Fibroblast of skin of left quadriceps (primary cell): ENCODE data around the gene ESYT2.
"Not testable (repeated sequence)": the region's sequence is repeated elsewhere in the genome, so short reads cannot be mapped to it uniquely, and the experiment has no call there.

Source experiments
- DNase-seq, 2 experiments: peaks; one replicate each; pipeline ENCODE4 v3.0.0-alpha.2; 2013; ENCODE audit warnings: low read depth in 2 of 2

Gene ESYT2

GRCh38 chr7:158726277-158726807 is 103.0 kb downstream of the ESYT2 start:
- no peak for DNase-seq

GRCh38 chr7:158725506-158725800 is 103.9 kb downstream of the ESYT2 start:
- no peak for DNase-seq

GRCh38 chr7:158724658-158725505 is 104.4 kb downstream of the ESYT2 start:
- DNase-seq = no peak

GRCh38 chr7:158723714-158724385 is 105.5 kb downstream of the ESYT2 start:
- no peak for DNase-seq

GRCh38 chr7:158723266-158723665 is 106.0 kb downstream of the ESYT2 start:
- DNase-seq = no peak

GRCh38 chr7:158722574-158723237 is 106.6 kb downstream of the ESYT2 start:
- DNase-seq = no peak

GRCh38 chr7:158720112-158720511 is 109.2 kb downstream of the ESYT2 start:
- no peak for DNase-seq

GRCh38 chr7:158716802-158717201 is 112.5 kb downstream of the ESYT2 start:
- no peak for DNase-seq

GRCh38 chr7:158710651-158711102 is 118.6 kb downstream of the ESYT2 start:
- DNase-seq = no peak

- DNase-seq = no peak
Measured at GRCh38 chr7:158707610-158708009, 121.7 kb downstream of the ESYT2 start.

- DNase-seq = no peak
Measured at GRCh38 chr7:158706710-158707590, 122.4 kb downstream of the ESYT2 start.

- no peak for DNase-seq
Measured at GRCh38 chr7:158706273-158706704, 123.0 kb downstream of the ESYT2 start.

- DNase-seq = no peak
Measured at GRCh38 chr7:158705234-158705850, 124.0 kb downstream of the ESYT2 start.

- DNase-seq = peak; percentile 95 to 96
Measured at GRCh38 chr7:158704524-158705233, 124.6 kb downstream of the ESYT2 start, which contains the start of gene NCAPG2. TSS of gene NCAPG2 (minus strand) at chr7:158704804. CDS start at chr7:158701899, 2,905 bp downstream.

- not testable (repeated sequence) for DNase-seq
Measured at GRCh38 chr7:158703679-158704523, 125.4 kb downstream of the ESYT2 start.

- no peak for DNase-seq
Measured at GRCh38 chr7:158702944-158703343, 126.4 kb downstream of the ESYT2 start.

GRCh38 chr7:158702196-158702595 is 127.1 kb downstream of the ESYT2 start:
- DNase-seq = no peak

- DNase-seq = no peak
Measured at GRCh38 chr7:158700008-158700407, 129.3 kb downstream of the ESYT2 start.

GRCh38 chr7:158699341-158699740 is 130.0 kb downstream of the ESYT2 start:
- DNase-seq = no peak
